BE2C (cell line): ENCODE data around the gene TCEAL1.
A peak's percentile ranks its signal among the peaks of the same experiment; 100 is the strongest.
"Not testable (repeated sequence)": the region's sequence is repeated elsewhere in the genome, so short reads cannot be mapped to it uniquely, and the experiment has no call there.

Source experiments
- DNase-seq: peaks from one replicate; pipeline ENCODE4 v3.0.0-alpha.2; 2020
- H3K27me3 ChIP-seq: fragments of 250-450 bp; sonication (Bioruptor Pico); 2 replicates; pipeline ENCODE4 v1.5.1; 2020; ENCODE audit warnings: mild to moderate bottlenecking
- H3K36me3 ChIP-seq: fragments of 250-450 bp; sonication (Bioruptor Pico); 2 replicates; pipeline ENCODE4 v1.5.1; 2020; ENCODE audit warnings: mild to moderate bottlenecking
- H3K4me1 ChIP-seq: fragments of 250-450 bp; sonication (Bioruptor Pico); 2 replicates; pipeline ENCODE4 v1.5.1; 2020
- H3K4me3 ChIP-seq: 2 replicates; pipeline ENCODE4 v1.5.1; 2011; ENCODE audit warnings: low read depth, low read length
- H3K9me3 ChIP-seq: fragments of 250-450 bp; sonication (Bioruptor Pico); 2 replicates; pipeline ENCODE4 v1.5.1; 2020
- TF ChIP-seq, protein P1 (sequence below): IDR thresholded peaks from 2 replicates; pipeline ENCODE4 v1.5.1; 2012; ENCODE audit warnings: mild to moderate bottlenecking, low read depth, low read length

The TCEAL1 gene

DNA sequence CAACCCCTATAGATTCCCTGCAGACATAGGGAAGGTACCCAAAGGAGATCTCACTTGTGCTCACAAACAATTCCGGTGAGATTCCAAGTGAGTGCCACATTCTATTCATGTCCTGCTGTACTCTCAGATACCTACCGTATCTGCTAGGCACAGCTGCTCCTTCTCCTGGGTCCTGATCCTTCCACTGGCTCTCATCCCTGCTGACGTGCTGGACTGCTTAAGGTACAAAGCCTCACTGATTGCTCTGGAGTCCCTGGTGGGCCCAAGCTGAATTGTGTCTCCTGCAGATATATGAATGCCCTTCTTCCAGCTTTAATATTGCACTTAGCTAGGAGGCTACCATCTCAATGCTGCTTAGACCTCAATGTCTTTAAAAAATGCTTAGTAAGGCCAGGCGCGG is 2.4 kb downstream of the TCEAL1 start:
- H3K4me1 ChIP-seq, result no peaks in the 10 kb centered on the region
- H3K36me3 ChIP-seq, result no peaks in the 10 kb centered on the region
- no peaks in the 10 kb centered on the region for H3K27me3 ChIP-seq
- no peaks in the 10 kb centered on the region for H3K9me3 ChIP-seq
- TF ChIP-seq, protein P1, sequence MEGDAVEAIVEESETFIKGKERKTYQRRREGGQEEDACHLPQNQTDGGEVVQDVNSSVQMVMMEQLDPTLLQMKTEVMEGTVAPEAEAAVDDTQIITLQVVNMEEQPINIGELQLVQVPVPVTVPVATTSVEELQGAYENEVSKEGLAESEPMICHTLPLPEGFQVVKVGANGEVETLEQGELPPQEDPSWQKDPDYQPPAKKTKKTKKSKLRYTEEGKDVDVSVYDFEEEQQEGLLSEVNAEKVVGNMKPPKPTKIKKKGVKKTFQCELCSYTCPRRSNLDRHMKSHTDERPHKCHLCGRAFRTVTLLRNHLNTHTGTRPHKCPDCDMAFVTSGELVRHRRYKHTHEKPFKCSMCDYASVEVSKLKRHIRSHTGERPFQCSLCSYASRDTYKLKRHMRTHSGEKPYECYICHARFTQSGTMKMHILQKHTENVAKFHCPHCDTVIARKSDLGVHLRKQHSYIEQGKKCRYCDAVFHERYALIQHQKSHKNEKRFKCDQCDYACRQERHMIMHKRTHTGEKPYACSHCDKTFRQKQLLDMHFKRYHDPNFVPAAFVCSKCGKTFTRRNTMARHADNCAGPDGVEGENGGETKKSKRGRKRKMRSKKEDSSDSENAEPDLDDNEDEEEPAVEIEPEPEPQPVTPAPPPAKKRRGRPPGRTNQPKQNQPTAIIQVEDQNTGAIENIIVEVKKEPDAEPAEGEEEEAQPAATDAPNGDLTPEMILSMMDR, result no peak
- no peak for DNase-seq
- no peak overlapping the region for H3K4me3 ChIP-seq

DNA sequence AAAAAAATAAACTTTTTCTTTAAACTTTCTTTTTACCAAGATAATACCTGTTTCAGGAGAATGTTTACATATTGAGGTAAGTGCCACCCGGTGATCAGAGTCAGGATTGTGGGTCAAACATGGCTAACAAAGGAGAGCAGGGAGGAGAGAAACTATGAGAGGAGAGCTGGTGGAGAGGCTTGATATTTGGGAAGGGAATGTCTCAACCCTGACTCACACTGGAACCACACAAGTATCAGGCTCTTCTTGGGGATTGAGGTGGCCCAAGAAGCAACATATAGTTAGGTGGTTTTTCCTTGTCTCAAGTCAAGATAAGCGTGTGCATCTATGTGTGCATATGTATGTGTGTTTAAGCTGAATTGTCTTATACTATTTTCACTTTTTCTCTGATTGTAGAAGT is 6.7 kb downstream of the TCEAL1 start:
- Histone ChIP-seq H3K9me3 (no peaks in the 10 kb centered on the region), H3K4me3 (no peak overlapping the region), H3K4me1 (no peaks in the 10 kb centered on the region), H3K36me3 (no peaks in the 10 kb centered on the region), H3K27me3 (no peaks in the 10 kb centered on the region)
- TF ChIP-seq, protein P1, result no peak
- no peak for DNase-seq

DNA sequence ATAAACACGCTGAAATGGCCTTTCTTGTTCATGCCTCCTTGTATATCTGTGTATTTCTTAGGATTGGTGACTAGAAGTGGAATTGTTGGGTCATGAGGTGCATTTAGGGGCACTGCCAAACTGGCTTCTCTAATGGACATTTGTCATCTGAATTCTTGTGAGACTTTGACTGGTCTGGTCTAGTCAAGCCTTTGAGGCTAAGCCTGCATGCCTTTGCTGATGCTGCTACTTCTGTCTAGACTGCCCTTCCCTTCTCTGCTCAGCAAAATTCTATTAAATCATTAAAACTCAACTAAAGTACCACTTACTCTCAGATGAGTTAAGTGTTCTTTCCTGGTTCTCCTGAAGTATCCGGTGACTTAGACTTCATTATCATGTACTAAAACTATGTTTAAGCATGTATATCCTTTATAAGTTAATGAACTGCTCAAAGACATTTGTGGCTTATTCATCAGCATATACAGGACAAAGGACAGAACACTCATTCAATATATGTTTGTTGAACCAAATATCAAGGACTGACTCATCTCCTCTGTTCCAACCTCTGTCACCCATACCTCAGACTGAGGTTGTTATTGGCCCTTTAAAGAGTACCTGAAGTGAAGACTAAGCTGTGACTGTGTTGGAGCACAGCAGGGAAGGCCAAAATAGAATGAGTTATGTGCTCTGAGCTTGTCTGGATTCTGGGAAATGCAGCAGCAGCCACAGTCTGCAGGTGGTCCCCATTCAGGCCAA is 9.0 kb downstream of the TCEAL1 start:
- H3K27me3 ChIP-seq, result no peaks in the 10 kb centered on the region
- TF ChIP-seq, protein P1, result no peak
- no peaks in the 10 kb centered on the region for H3K36me3 ChIP-seq
- H3K4me1 ChIP-seq, result no peaks in the 10 kb centered on the region
- no peaks in the 10 kb centered on the region for H3K9me3 ChIP-seq
- H3K4me3 ChIP-seq, result no peak overlapping the region
- DNase-seq, result no peak

DNA sequence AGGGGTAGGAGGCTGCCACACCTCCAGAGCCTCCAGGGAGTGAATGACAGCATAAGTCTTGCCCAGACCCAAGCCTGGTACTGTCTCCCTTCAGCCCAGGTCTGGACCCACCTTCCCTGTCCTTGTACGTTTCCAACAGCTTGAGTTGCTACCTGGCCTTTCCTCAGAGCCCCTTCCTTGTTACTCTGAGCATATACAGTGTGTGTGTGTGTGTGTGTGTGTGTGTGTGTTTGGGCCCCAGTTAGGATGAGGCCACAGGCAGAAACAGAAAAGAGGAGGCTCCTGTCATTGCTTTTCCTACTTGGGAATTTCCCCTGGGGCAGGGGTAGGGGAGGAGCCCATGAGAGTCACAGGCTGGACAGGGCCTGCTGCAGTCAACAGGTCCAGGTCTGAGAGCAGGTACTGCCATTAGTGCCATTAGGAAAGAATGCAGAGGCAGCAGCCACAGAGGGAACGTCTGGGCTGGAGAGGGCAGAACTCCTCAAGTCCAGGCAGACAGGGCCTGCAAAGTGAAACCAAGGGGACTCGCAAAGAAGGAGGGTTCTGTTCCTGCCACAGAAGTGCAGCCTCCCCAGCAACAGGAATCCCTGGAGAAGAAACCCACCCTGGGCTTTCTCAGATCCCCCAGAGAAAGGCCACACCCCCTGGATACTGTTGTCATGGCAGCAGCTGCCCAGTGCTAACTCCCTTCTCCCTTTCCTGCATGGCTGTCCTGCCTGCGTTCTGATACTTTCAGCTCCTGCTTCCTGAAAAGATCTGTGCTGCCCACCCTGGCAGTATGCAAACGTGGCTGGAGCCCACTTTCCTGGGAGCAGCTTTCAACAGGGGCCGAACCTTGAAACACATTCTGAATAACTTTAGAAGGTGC is 9.9 kb downstream of the TCEAL1 start:
- H3K36me3 ChIP-seq, H3K27me3 ChIP-seq, H3K4me1 ChIP-seq, H3K9me3 ChIP-seq, H3K4me3 ChIP-seq: not testable (repeated sequence)
- DNase-seq, result peak; percentile 51

DNA sequence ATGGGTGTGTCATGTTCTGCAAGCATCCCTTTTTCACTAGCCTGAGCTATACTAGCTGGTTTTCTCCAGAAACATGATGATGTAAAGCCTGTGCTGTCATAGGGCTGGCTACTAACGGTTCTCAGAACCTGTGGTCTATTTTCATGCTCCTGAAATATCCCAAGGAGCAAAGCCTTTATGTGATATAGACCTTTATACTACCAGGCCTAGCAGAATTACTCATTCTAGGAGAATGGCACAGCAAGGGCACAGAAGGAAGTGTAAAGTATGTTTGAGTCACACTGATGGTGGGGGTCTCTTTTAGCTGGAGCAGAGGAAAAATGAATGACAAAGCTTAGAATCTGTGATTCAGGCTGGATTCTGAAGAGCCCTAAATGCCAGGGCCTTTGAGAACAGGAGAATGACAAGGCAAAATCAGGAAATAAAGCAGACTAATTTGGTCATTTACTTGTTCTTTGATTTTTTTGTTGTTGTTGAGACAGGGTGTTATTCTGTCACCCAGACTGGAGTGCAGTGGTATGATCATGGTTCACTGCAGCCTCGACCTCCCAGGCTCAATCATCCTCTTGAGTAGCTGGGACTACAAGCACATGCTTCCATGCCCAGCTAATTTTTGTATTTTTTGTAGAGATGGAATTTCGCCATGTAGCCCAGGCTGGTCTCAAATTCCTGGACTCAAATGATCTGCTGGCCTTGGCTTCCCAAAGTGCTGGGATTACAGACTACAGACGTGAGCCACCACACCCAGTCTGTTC is 11.8 kb downstream of the TCEAL1 start:
- Histone ChIP-seq H3K27me3 (no peaks in the 10 kb centered on the region), H3K4me1 (no peaks in the 10 kb centered on the region), H3K4me3 (no peak overlapping the region), H3K9me3 (no peaks in the 10 kb centered on the region), H3K36me3 (no peaks in the 10 kb centered on the region)
- DNase-seq, result no peak
- TF ChIP-seq, protein P1, result no peak

DNA sequence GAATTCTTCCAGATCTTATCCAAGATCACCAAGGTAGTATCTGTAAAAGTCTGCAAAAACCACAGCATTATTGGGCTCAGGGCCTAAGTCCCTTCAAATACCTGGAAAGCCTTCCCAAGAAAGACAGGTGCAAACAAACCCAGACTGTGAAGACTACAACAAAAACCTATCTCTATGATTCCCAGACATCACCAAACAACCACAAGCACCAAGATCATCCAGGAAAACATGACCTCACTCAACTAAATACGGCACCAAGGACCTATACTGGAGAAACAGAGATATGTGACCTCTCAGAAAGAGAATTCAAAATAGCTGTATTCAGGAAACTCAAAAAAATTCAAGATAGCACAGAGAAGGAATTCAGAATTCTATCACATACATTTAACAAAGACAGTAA is 15.3 kb downstream of the TCEAL1 start:
- no peak for DNase-seq
- H3K4me3 ChIP-seq, result no peak overlapping the region
- no peaks in the 10 kb centered on the region for H3K9me3 ChIP-seq
- H3K36me3 ChIP-seq, result no peaks in the 10 kb centered on the region
- H3K27me3 ChIP-seq, result no peaks in the 10 kb centered on the region
- no peaks in the 10 kb centered on the region for H3K4me1 ChIP-seq
- TF ChIP-seq, protein P1, result no peak
